ENCODE measurements around the gene MOXD1. TPM values are rescaled to one million over a fixed set of nuclear protein-coding genes. Genes with fewer than 3 reads are reported as not detected.

Gene MOXD1
- total and polyA plus RNA-seq, 2 of the 8 experiments (the other 6 are each of a cell fraction or from before 2014, with no cell fraction given): 1.6 to 3.5 TPM

- TF ChIP-seq CHD7 (IDR thresholded peaks at IDR 0.05; ENCODE audit: insufficient replicate concordance, low read length): no peak
- no peak for TF ChIP-seq ASH2L (IDR thresholded peaks at IDR 0.05; ENCODE audit: low read length)
- no peak for TF ChIP-seq RFX5 (IDR thresholded peaks at IDR 0.05; ENCODE audit: borderline replicate concordance, low read depth, low read length)
- TF ChIP-seq CHD1 (IDR thresholded peaks at IDR 0.05; ENCODE audit: low read depth, low read length): no peak
- TF ChIP-seq RAD21 (IDR thresholded peaks at IDR 0.05 in 1 of 2, conservative IDR thresholded peaks at IDR 0.05 in 1 of 2; ENCODE audit: low read depth in 2 of 2, low read length in 2 of 2): no peak
- no peak for TF ChIP-seq FOSL1 (IDR thresholded peaks at IDR 0.05; ENCODE audit: insufficient read depth, low read depth, low read length)
- no peak for TF ChIP-seq CTCF (IDR thresholded peaks at IDR 0.05; ENCODE audit: control extremely low read depth in 1 of 3, insufficient read depth in 1 of 3, low read depth in 1 of 3, low read length in 3 of 3)
- TF ChIP-seq SRF (IDR thresholded peaks at IDR 0.05; ENCODE audit: low read depth, low read length): no peak
These were observed 18.6 kb downstream of the MOXD1 start (continued) for GRCh38 chr6:132382630-132383175.
